Skeletal muscle cell (primary cell): ENCODE results near the gene KIRREL2.
"Not testable (repeated sequence)": the region's sequence is repeated elsewhere in the genome, so short reads cannot be mapped to it uniquely, and the experiment has no call there.

Experiments used
- DNase-seq: peaks from one replicate; pipeline ENCODE4 v3.0.0-alpha.2; 2010; ENCODE audit warnings: low read depth
- H3K4me3 ChIP-seq: 2 replicates; pipeline ENCODE4 v1.5.1; 2011; ENCODE audit warnings: low read depth, mild to moderate bottlenecking, control low read depth, low read length, moderate library complexity

The KIRREL2 gene

GRCh38 chr19:35890113-35890650 lies 33.5 kb downstream of the KIRREL2 start:
- no peak overlapping the region for H3K4me3 ChIP-seq
- DNase-seq = no peak

DNA sequence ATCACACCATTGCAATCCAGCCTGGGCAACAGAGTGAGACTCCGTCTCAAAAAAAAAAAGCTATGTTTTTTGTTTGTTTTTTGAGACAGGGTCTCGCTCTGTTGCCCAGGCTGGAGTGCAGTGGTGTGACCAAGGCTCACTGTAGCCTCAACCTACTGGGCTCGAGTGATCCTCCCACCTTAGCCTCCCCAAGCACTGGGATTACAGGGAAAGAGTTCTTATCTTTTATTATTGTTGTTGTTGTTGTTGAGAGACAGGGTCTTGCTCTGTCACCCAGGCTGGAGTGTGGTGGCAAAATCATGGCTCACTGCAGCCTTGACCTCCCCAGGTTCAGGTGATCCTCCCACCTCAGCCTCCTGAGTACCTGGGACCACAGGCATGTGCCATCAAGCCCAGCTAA lies 35.1 kb downstream of the KIRREL2 start:
- not testable (repeated sequence) for H3K4me3 ChIP-seq, DNase-seq

DNA sequence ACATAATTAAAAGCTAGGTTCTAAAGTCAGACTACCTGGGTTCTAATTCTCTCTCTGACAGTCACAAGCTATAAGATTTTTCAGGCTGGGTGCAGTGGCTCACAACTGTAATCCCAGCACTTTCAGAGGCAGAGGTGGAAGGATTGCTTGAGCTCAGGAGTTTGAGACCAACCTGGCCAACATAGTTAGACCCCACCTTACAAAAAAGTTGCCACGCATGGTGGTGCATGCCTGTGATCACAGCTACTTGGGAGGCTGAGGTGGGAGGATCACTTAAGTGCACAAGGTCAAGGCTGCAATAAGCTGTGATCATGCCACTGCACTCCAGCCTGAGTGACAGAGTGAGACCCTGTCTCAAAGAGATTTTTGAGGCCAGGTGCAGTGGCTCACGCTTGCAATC lies 37.6 kb downstream of the KIRREL2 start:
- no peak for DNase-seq
- H3K4me3 ChIP-seq = no peak overlapping the region

DNA sequence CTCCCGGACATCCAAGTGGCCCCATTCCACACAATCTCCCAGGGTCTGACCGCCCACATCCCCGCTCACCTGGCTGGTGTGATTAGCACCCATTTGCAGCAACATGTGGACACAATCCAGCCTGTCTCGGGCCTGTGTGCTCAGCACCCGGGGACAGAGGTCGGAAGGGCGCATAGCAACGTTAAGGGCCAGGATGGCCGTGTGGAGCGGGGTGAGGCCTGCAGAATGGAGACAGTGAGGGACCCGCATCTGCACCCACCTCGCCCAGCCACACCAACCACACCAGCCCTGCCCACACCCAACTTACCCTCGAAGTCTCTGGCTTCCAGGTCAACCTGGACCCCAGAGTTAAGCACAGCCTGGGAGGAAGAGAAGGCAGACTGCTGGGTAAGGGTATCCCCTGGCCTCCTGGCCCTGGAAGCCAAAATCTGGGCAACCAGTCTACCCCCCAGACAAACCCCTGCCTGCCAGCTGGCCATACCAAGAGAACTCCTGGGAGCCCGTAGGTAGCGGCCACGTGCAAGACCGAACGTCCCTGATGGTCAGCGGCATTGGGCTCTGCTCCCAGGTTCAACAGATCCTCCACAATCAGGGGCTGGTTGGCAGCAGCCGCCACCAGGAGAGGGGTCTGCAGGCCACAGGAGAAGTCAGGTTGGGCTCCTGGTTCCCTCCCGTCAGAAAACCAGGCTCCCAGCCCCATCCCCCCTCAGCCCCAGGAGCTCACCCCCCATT lies 39.4 kb downstream of the KIRREL2 start:
- H3K4me3 ChIP-seq = no peak overlapping the region
- DNase-seq = no peak

DNA sequence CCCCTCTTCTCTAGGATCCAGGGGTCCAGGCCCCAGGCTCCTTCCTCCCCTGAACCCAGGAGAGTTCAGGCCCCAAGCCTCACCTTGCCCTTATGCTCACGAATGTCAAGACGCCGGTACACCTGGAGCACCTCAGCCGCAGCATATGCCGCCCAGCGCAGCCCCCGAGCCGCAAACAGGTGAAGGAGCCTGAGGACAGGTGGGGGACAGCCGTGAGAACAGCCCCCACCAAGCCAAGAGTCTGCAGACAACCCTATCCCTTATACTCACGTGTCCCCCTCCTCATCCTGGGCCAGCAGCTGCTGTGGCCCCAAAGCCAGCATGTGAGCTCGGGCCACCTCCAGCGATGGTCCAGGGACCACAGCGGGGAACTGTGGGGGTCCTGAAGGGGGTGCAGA lies 39.9 kb downstream of the KIRREL2 start:
- no peak for DNase-seq
- H3K4me3 ChIP-seq = no peak overlapping the region

GRCh38 chr19:35897706-35898451 lies 41.2 kb downstream of the KIRREL2 start:
- no peak for DNase-seq
- peak overlapping the region; percentile 78 for H3K4me3 ChIP-seq

DNA sequence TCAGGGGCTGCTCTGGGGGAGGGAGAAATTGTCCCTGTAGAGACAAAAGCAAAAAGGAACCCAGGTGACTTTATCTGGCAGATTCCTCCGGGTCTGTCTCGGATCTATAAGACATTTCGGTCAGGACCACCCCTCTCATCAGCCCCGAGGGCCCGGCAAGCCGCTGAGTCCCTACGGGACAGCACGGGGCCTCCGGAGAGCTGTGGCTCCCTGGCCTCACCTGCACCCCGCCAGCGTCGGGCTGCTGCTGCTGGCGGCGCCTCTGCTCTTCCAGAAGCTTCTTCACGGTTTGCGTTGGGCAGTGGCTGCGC lies 41.7 kb downstream of the KIRREL2 start:
- peak overlapping the region; percentile 78 for H3K4me3 ChIP-seq
- no peak for DNase-seq

GRCh38 chr19:35899547-35900214 lies 43.0 kb downstream of the KIRREL2 start:
- DNase-seq = peak; percentile 36
- peak overlapping the region; percentile 78 for H3K4me3 ChIP-seq

- no peak overlapping the region for H3K4me3 ChIP-seq
- no peak for DNase-seq
Measured at GRCh38 chr19:35901055-35901644, 44.4 kb downstream of the KIRREL2 start.

DNA sequence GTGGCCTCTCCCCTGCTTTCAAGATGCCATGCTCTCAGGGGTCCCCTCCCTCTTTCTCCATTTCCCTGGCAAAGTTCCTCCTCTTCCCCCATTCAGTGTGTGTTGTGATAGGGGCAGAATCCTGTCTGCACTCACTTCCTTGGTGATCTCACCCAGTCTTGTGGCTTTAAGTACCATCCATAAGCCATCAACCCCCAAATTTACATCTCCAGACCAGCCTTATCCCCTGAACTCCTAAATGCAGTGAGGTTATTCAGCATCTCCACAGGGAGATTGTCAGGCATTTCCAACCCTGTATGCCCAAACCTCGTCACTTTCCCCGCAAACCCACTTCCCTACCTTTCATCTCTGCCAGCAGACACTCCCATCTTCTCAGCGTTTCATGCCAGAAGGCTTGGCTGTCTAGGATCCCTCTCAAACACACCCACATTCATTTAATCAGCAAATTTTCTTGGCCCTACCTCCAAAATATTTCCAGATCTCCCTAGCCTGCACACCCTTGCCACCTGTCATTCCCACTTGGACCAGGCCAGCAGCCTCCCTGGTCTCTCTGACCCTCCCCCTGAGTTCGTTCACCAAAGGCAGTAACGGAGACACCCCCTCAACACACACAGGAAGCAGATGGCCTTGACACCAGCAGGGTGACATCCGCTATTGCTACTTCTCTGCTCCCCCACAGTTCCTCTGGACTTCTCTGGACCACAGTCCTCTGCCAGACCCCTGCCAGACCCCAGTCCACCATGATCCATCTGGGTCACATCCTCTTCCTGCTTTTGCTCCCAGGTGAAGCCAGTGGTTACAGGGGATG lies 45.3 kb downstream of the KIRREL2 start, which contains the start of gene HCST:
HCST (plus strand) TSS at position 676 of the 808 bp plus-strand sequence; CDS start at position 741, 65 bp downstream.
- no peak for DNase-seq
- H3K4me3 ChIP-seq = peak within 1 kb of the TSS; percentile 21

DNA sequence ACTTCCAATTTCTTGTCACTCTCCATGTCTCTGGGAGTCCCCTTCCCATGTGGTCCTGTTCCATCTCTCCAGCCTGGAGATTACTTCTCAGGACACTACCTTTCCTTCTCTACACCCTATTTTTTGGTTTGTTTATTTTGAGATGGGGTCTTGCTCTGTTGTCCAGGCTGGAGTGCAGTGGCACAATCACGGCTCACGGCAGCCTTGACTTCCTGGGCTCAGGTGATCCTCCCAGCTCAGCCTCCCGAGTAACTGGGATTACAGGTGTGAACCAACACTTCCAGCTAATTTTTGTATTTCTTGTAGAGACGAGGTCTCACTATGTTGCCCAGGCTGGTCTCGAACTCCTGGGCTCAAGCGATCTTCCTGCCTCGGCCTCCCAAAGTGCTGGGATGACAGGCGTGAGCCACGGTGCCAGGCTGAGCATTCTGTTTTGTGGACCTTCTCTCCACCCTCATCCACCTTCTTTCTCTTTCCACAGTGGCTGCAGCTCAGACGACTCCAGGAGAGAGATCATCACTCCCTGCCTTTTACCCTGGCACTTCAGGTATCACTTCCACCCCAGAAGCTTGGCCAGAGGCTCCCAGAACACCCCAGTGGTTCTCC lies 46.3 kb downstream of the KIRREL2 start:
- peak overlapping the region; percentile 21 for H3K4me3 ChIP-seq
- DNase-seq = no peak

DNA sequence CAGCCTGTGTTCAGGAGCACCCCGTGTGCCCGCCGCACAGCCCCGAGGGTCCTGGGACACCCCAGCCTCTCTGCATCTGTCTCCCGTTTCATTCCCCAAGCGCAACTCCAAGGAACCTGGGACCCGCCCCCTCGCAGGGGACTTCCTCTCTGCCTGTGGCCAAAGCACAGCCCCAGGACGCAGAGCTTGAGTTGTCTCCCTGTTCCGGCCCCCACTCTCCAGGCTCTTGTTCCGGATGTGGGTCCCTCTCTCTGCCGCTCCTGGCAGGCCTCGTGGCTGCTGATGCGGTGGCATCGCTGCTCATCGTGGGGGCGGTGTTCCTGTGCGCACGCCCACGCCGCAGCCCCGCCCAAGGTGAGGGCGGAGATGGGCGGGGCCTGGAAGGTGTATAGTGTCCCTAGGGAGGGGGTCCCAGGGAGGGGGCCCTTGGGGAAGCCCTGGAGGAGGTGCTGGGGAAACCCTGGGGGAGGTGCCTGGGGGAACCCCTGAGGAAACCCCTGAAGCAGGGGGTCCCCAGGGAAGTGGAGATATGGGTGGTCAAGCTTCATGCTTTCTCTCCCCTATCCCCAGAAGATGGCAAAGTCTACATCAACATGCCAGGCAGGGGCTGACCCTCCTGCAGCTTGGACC lies 47.0 kb downstream of the KIRREL2 start:
- H3K4me3 ChIP-seq = peak overlapping the region; percentile 21
- DNase-seq = peak; percentile 36

DNA sequence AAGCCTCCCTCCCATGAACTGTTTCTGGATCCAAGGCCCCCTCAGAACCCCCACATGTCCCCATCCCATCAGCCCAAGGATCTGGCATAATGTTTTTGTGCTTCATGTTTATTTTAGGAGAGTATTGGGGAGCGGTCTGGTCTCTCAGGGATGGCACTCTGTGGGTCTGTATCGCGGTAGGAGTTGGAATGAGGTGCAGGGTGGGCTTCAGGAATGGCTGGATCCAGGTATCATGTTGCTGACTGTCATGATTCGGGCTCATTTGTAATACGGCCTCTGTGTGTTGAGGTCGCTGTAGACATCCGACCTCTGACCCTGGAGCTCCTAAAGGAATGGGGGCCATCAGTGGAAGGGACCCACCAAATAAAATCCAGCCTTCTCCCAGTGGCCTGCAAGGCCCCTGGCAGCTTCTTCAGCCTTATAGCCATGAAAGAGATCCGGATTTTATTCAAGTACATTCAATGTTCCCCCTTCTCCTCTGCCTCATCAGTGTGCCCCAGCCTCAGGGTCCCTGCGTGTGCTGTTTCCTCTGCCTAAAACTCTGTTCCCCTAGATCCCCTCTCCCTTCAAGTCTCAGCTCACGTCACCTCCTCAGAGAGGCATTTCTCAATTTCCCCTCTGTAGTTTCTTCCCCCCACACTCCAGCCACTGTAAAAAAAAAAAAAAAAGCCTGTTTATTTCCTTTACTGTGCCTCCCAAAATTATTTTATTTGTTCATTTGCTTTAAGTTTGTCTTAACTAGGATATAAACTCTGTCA lies 47.8 kb downstream of the KIRREL2 start:
- no peak for DNase-seq
- no peak overlapping the region for H3K4me3 ChIP-seq

- no peak for DNase-seq
- no peak overlapping the region for H3K4me3 ChIP-seq
Measured at GRCh38 chr19:35905178-35905727, 48.5 kb downstream of the KIRREL2 start.

GRCh38 chr19:35907377-35907745 lies 50.6 kb downstream of the KIRREL2 start:
- H3K4me3 ChIP-seq = no peak overlapping the region
- DNase-seq = no peak

DNA sequence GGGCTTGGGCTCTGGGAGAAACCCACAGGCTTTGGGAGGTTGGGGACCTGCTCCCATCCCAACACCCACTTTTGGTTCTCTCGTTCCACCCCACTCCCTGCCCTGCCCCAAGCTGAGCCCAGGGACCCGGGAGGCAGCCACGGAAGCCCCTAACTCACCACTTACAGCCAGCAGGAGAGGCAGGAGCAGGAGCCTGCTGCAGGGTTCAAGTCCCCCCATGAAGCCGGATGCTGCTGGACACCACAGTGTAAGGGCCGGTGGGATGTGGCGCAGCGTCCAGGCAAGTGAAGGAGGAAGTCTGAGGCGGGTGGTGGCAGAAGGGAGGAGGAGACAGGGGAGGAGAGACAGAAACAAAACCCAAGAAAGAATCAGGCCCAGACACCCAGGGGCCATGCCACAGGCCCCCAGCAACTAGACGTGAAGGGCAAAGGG lies 51.3 kb downstream of the KIRREL2 start, which contains the start of gene TYROBP:
TYROBP (minus strand) TSS at position 286 of the 432 bp plus-strand sequence; CDS start at position 219, 67 bp downstream.
- H3K4me3 ChIP-seq = no peak within 1 kb of the TSS
- DNase-seq = no peak
